Adrenal gland (tissue), 5 donors: Measurements from ENCODE around the gene SFI1.

Experiments
- POLR2A ChIP-seq, 2 donors: fragments of 450-650 bp; IDR thresholded peaks; one replicate each; pipeline ENCODE4 v1.6.1; 2017; ENCODE audit warnings: antibody characterized with exemption in 2 of 2, mild to moderate bottlenecking in 2 of 2, moderate library complexity in 1 of 2
- TF ChIP-seq, protein P1 (sequence below), 6 experiments: fragments of 450-650 bp in 4 of 6; fragments of 200-600 bp in 2 of 6; sonication (generic) in 1 of 6; IDR thresholded peaks; 1 replicate in 5 of 6; 2 replicates in 1 of 6; pipeline versions ENCODE4 v1.5.1 to v1.8.0; 2016 to 2021; ENCODE audit warnings: antibody characterized with exemption in 6 of 6, mild to moderate bottlenecking in 2 of 6, moderate library complexity in 1 of 6
- donor health status: DM: no; HTN: no; CAD: no.

DNA sequence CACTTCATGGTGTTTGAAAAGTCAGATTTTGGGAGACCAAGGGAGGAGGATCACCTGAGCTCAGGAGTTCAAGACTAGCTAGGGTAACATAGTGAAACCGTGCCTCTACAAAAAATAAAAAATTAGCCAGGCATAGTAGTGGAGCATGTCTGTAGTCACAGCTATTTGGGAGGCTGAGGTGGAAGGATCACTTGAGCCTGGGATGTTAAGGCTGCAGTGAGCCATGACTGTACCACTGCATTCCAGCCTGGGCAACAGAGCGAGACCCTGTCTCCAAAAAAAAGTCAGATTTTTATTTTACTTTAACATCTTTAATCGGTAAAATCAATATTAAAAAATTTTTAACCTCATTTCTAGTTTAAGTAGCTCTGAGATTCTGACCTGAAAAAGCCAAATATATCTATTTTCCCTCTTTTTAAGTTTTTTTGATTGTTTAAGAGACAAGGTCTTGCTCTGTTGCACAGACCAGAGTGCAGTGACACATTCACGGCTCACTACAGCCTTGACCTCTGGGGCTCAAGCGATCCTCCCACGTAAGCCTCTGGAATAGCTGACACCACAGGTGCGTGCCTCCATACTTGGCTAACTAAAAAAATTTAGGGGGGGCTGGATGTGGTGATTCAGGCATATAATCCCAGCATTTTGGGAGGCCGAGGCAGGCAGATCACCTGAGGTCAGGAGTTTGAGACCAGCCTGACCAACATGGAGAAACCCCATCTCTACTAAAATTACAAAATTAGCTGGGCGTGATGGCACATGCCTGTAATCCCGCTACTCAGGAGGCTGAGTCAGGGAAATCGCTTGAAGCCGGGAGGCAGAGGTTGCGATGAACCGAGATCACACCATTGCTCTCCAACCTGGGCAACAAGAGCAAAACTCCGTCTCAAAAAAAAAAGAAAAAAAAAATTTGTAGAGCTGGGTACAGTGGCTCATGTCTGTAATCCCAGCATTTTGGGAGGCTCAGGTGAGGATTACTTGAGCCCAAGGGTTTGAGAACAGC, 48.4 kb downstream of the SFI1 start:
- TF ChIP-seq, protein P1, sequence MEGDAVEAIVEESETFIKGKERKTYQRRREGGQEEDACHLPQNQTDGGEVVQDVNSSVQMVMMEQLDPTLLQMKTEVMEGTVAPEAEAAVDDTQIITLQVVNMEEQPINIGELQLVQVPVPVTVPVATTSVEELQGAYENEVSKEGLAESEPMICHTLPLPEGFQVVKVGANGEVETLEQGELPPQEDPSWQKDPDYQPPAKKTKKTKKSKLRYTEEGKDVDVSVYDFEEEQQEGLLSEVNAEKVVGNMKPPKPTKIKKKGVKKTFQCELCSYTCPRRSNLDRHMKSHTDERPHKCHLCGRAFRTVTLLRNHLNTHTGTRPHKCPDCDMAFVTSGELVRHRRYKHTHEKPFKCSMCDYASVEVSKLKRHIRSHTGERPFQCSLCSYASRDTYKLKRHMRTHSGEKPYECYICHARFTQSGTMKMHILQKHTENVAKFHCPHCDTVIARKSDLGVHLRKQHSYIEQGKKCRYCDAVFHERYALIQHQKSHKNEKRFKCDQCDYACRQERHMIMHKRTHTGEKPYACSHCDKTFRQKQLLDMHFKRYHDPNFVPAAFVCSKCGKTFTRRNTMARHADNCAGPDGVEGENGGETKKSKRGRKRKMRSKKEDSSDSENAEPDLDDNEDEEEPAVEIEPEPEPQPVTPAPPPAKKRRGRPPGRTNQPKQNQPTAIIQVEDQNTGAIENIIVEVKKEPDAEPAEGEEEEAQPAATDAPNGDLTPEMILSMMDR (IDR thresholded peaks at IDR 0.05), result no peak
- no peak for TF ChIP-seq POLR2A (IDR thresholded peaks at IDR 0.05)
